Astrocyte (in vitro differentiated cells and primary cell): Measurements from ENCODE around the gene GAS2L1. TPM values are rescaled to one million over a fixed set of nuclear protein-coding genes. Genes with fewer than 3 reads are reported as not detected.

Experiments used
- DNase-seq: peaks from one replicate; pipeline ENCODE4 v3.0.0-alpha.2; 2010; ENCODE audit warnings: low read depth
- FAIRE-seq: peaks from 2 replicates; lab custom pipeline; 2011; peaks lifted over from hg19 to GRCh38; lab: Jason Lieb, UNC
- H2AFZ ChIP-seq: 2 replicates; pipeline ENCODE4 v1.6.0; 2012; ENCODE audit warnings: low read depth, low read length, inconsistent platforms
- H3K27ac ChIP-seq: 2 replicates; pipeline ENCODE4 v1.5.1; 2011; ENCODE audit warnings: low read depth, low read length, inconsistent platforms
- H3K27me3 ChIP-seq: 2 replicates; pipeline ENCODE4 v1.6.0; 2011; ENCODE audit warnings: low read length, inconsistent platforms; ENCODE audit not compliant: insufficient read depth
- H3K36me3 ChIP-seq: 2 replicates; pipeline ENCODE4 v1.5.1; 2011; ENCODE audit warnings: low read length, inconsistent platforms; ENCODE audit not compliant: insufficient read depth
- H3K4me1 ChIP-seq: 2 replicates; pipeline ENCODE4 v1.5.1; 2011; ENCODE audit warnings: low read length, inconsistent platforms; ENCODE audit not compliant: insufficient read depth
- H3K4me2 ChIP-seq: 2 replicates; pipeline ENCODE4 v1.6.0; 2012; ENCODE audit warnings: low read length, inconsistent platforms
- H3K4me3 ChIP-seq: 2 replicates; pipeline ENCODE4 v1.5.1; 2011; ENCODE audit warnings: low read depth, mild to moderate bottlenecking, low read length, inconsistent platforms; ENCODE audit not compliant: insufficient read depth
- H3K79me2 ChIP-seq: 2 replicates; pipeline ENCODE4 v1.6.0; 2012; ENCODE audit warnings: mild to moderate bottlenecking, low read length, inconsistent platforms; ENCODE audit not compliant: insufficient read depth
- H3K9ac ChIP-seq: 2 replicates; pipeline ENCODE4 v1.6.0; 2012; ENCODE audit warnings: mild to moderate bottlenecking, low read length, inconsistent platforms
- H3K9me3 ChIP-seq: 2 replicates; pipeline ENCODE4 v1.5.1; 2012; ENCODE audit warnings: low read depth, mild to moderate bottlenecking, low read length, inconsistent platforms; ENCODE audit not compliant: insufficient read depth
- H4K20me1 ChIP-seq: 2 replicates; pipeline ENCODE4 v1.6.0; 2012; ENCODE audit warnings: low read length, inconsistent platforms; ENCODE audit not compliant: insufficient read depth
- H3K27ac Mint-ChIP-seq: one replicate; pipeline ENCODE4 v1.8.0; 2021; ENCODE audit warnings: mild to moderate bottlenecking, mixed read lengths; ENCODE audit not compliant: unreplicated experiment
- H3K27me3 Mint-ChIP-seq: one replicate; pipeline ENCODE4 v1.8.0; 2021; ENCODE audit warnings: low read depth, mixed read lengths; ENCODE audit not compliant: unreplicated experiment
- H3K36me3 Mint-ChIP-seq: one replicate; pipeline ENCODE4 v1.8.0; 2021; ENCODE audit warnings: low read depth, mixed read lengths; ENCODE audit not compliant: unreplicated experiment
- H3K4me1 Mint-ChIP-seq: one replicate; pipeline ENCODE4 v1.8.0; 2021; ENCODE audit warnings: low read depth, mixed read lengths; ENCODE audit not compliant: unreplicated experiment
- H3K4me3 Mint-ChIP-seq: one replicate; pipeline ENCODE4 v1.8.0; 2021; ENCODE audit warnings: mild to moderate bottlenecking, moderate library complexity, mixed read lengths; ENCODE audit not compliant: unreplicated experiment
- H3K9me3 Mint-ChIP-seq: one replicate; pipeline ENCODE4 v1.8.0; 2021; ENCODE audit warnings: mild to moderate bottlenecking, mixed read lengths; ENCODE audit not compliant: unreplicated experiment
- CTCF ChIP-seq: IDR thresholded peaks from 2 replicates; pipeline ENCODE4 v1.5.1; 2011; ENCODE audit warnings: low read depth, mild to moderate bottlenecking, inconsistent platforms, low read length, moderate library complexity; ENCODE audit not compliant: insufficient read depth
- EZH2 ChIP-seq: IDR thresholded peaks from 2 replicates; pipeline ENCODE4 v1.6.1; 2012; ENCODE audit warnings: mild to moderate bottlenecking, low read length, inconsistent platforms; ENCODE audit not compliant: insufficient read depth
- microRNA-seq: library from miRNA; unstranded; fragments of <30 nt; microRNA quantifications from one replicate; pipeline ENCODE4 v1.2.0, GENCODE V29; 2020
- total RNA-seq: library from RNA; stranded (reverse); gene quantifications from 2 replicates; pipeline ENCODE4 v1.2.1, GENCODE V29; 2021

Gene GAS2L1
- total RNA-seq, 1 donor from 2014 or later = 24.3 TPM

DNA sequence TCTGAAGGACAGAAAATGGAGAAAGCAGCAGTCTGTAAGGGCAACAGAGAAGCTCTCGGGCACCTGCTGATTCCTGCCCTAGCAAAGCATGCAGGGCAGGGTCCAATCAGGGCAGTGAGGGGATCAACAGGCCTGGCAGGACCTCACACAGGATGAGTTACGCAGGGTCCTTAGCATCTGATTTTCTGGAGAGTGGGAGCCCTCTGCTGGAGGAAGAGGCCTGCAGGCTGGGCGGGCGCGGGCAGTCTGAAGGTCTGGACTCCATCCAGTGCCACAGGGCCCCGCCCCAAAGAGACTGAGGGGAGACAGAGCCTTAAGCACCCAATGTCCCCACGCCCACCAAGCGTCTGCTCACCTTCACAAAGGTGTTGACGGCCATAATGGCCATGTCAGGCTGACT lies 53.0 kb downstream of the GAS2L1 start:
- DNase-seq = peak; percentile 32
- Histone ChIP-seq H3K79me2 (no peaks in the 10 kb centered on the region), H4K20me1 (peaks cover 21% of the 10 kb centered on the region), H2AFZ (no peak overlapping the region), H3K27ac (no peak overlapping the region), H3K4me2 (no peak overlapping the region), H3K4me3 (no peak overlapping the region), H3K9me3 (no peaks in the 10 kb centered on the region), H3K9ac (no peak overlapping the region), H3K36me3 (peaks cover 14% of the 10 kb centered on the region), H3K4me1 (no peaks in the 10 kb centered on the region), H3K27me3 (no peaks in the 10 kb centered on the region)
- H3K36me3 Mint-ChIP-seq = peaks cover 13% of the 10 kb centered on the region
- TF ChIP-seq EZH2 (no peak), CTCF (peak; percentile 55)
- no peaks in the 10 kb centered on the region for H3K9me3 Mint-ChIP-seq
- H3K4me1 Mint-ChIP-seq = no peaks in the 10 kb centered on the region
- no peak overlapping the region for H3K27ac Mint-ChIP-seq
- no peak for FAIRE-seq
- no peaks in the 10 kb centered on the region for H3K27me3 Mint-ChIP-seq
- no peak overlapping the region for H3K4me3 Mint-ChIP-seq

Small RNA genes lying within 50 kb of the gene (microRNA-seq; reads per million reads assigned to microRNA genes)
- 42.2 reads per million, percentile 56 among the genes with 10 or more reads in this experiment for gene MIR3653

Other genes starting within 250 kb of the GAS2L1 start
- gene C22orf31, start 244.8 kb upstream of the GAS2L1 start, total RNA-seq = not detected in 2 replicates
- 3.3 and 5.9 TPM in 2 replicates for gene KREMEN1, start 233.6 kb upstream of the GAS2L1 start, total RNA-seq
- 0.34 and 0.72 TPM in 2 replicates for gene EMID1, start 100.8 kb upstream of the GAS2L1 start, total RNA-seq
- gene RHBDD3, start 38.7 kb upstream of the GAS2L1 start, total RNA-seq = 35.6 and 39.2 TPM in 2 replicates
- 173 and 199 TPM in 2 replicates for gene EWSR1, start 38.4 kb upstream of the GAS2L1 start, total RNA-seq
- gene RASL10A, start 9.0 kb downstream of the GAS2L1 start, total RNA-seq = 0.19 and 1.5 TPM in 2 replicates
- 65.9 and 69.5 TPM in 2 replicates for gene AP1B1, start 81.9 kb downstream of the GAS2L1 start, total RNA-seq
- gene RFPL1, start 131.9 kb downstream of the GAS2L1 start, total RNA-seq = not detected in 2 replicates
- gene NEFH, start 173.6 kb downstream of the GAS2L1 start, total RNA-seq = 3.1 TPM in 2 replicates
- 85.0 and 92.5 TPM in 2 replicates for gene THOC5, start 247.1 kb downstream of the GAS2L1 start, total RNA-seq